HepG2 (cell line): ENCODE data around the gene SIK3. TPM values are rescaled to one million over a fixed set of nuclear protein-coding genes. Genes with fewer than 3 reads are reported as not detected.

Source experiments
- DZIP1 ChIP-seq: sonication (generic); formaldehyde crosslinking; IDR thresholded peaks from 2 replicates; pipeline ENCODE4 v1.5.0; 2020; ENCODE audit warnings: mild to moderate bottlenecking, missing genetic modification reagents
- ESRRA ChIP-seq: sonication (generic); formaldehyde crosslinking; IDR thresholded peaks from 2 replicates; pipeline ENCODE4 v1.5.1; 2020; ENCODE audit warnings: mild to moderate bottlenecking, low read depth, missing genetic modification reagents
- MYC ChIP-seq: sonication (generic); formaldehyde crosslinking; IDR thresholded peaks from 2 replicates; pipeline ENCODE4 v1.9.0; 2021; ENCODE audit warnings: missing genetic modification reagents, borderline replicate concordance
- NKX3-1 ChIP-seq: sonication (generic); formaldehyde crosslinking; IDR thresholded peaks from 2 replicates; pipeline ENCODE4 v1.5.0; 2020; ENCODE audit warnings: missing genetic modification reagents
- SMARCC2 ChIP-seq: fragments of 450-650 bp; IDR thresholded peaks from 2 replicates; pipeline ENCODE4 v1.6.1; 2017; ENCODE audit warnings: antibody characterized with exemption, mild to moderate bottlenecking
- TFAP4 ChIP-seq: sonication (generic); IDR thresholded peaks from 2 replicates; pipeline ENCODE4 v1.6.1; 2016; ENCODE audit warnings: low read depth, borderline replicate concordance
- ZBTB20 ChIP-seq: sonication (generic); formaldehyde crosslinking; IDR thresholded peaks from 2 replicates; pipeline ENCODE4 v1.8.1; 2023; ENCODE audit warnings: missing genetic modification reagents, low read depth, mild to moderate bottlenecking, borderline replicate concordance
- ZNF256 ChIP-seq: sonication (generic); formaldehyde crosslinking; conservative IDR thresholded peaks from 2 replicates; pipeline ENCODE4 v1.4.0; 2020; ENCODE audit warnings: missing genetic modification reagents
- ZNF549 ChIP-seq: sonication (generic); formaldehyde crosslinking; IDR thresholded peaks from 2 replicates; pipeline ENCODE4 v1.5.0; 2020; ENCODE audit warnings: missing genetic modification reagents
- ZNF775 ChIP-seq: sonication (generic); formaldehyde crosslinking; IDR thresholded peaks from 2 replicates; pipeline ENCODE4 v1.4.0; 2020; ENCODE audit warnings: missing genetic modification reagents, mild to moderate bottlenecking, moderate library complexity, borderline replicate concordance
- ZNF784 ChIP-seq: sonication (generic); formaldehyde crosslinking; IDR thresholded peaks from 2 replicates; pipeline ENCODE4 v1.5.1; 2020; ENCODE audit warnings: missing genetic modification reagents, mild to moderate bottlenecking, borderline replicate concordance
- ZNF800 ChIP-seq: sonication (generic); formaldehyde crosslinking; IDR thresholded peaks from 2 replicates; pipeline ENCODE4 v1.4.0; 2020; ENCODE audit warnings: missing genetic modification reagents
- polyA plus RNA-seq, 8 experiments: library from polyadenylated mRNA; depleted of rRNA in 3 of 8; stranded (reverse) in 7 of 8; unstranded in 1 of 8; fragments of >200 nt; fragmentation: Illumina TruSeq in 4 of 8; extraction: Trizol in 4 of 8; gene quantifications; 2 replicates each; pipeline versions ENCODE4 v1.2.1 to v1.2.3, GENCODE V29; 2011 to 2016; ENCODE audit warnings: low read depth in 4 of 8, missing spikeins in 1 of 8, mixed read lengths in 1 of 8; ENCODE audit not compliant: insufficient read depth in 1 of 8
- total RNA-seq, 5 experiments: library from RNA; depleted of rRNA; stranded (reverse); fragments of >200 nt; fragmentation: Illumina TruSeq; extraction: Trizol; gene quantifications; 2 replicates each; pipeline ENCODE4 v1.2.3, GENCODE V29; 2016; ENCODE audit warnings: low read depth in 1 of 5
- TF ChIP-seq, protein P1 (sequence below): IDR thresholded peaks from 2 replicates; pipeline ENCODE4 v1.6.1; 2016; ENCODE audit warnings: missing biosample characterization, missing genetic modification reagents, low read depth
- TF ChIP-seq, protein P2 (sequence below): sonication (generic); formaldehyde crosslinking; IDR thresholded peaks from 2 replicates; pipeline ENCODE4 v1.4.0; 2020; ENCODE audit warnings: missing genetic modification reagents, borderline replicate concordance
- TF ChIP-seq, protein P3 (sequence below): sonication (generic); formaldehyde crosslinking; IDR thresholded peaks from 2 replicates; pipeline ENCODE4 v1.4.0; 2020; ENCODE audit warnings: mild to moderate bottlenecking, missing genetic modification reagents, borderline replicate concordance

SIK3 gene
- total and polyA plus RNA-seq, 2 of the 13 experiments (the other 11 are each of a cell fraction or from before 2014, with no cell fraction given), result 5.7 to 9.8 TPM

- TF ChIP-seq DZIP1 (CRISPR knock-in tag), result no peak
- peak; percentile 65; the same call in 1 of the 2 replicates for TF ChIP-seq NKX3-1 (CRISPR knock-in tag)
- TF ChIP-seq, protein P1, sequence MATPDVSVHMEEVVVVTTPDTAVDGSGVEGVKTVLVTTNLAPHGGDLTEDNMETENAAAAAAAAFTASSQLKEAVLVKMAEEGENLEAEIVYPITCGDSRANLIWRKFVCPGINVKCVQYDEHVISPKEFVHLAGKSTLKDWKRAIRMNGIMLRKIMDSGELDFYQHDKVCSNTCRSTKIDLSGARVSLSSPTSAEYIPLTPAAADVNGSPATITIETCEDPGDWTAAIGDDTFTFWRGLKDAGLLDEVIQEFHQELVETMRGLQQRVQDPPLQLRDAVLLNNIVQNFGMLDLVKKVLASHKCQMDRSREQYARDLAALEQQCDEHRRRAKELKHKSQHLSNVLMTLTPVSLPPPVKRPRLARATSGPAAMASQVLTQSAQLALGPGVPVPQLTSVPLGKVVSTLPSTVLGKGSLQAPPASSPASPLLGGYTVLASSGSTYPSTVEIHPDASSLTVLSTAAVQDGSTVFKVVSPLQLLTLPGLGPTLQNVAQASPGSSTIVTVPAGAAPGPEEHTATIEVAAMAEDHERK, result peak; percentile 34; the same call in 1 of the 2 replicates
- 0 out of 2 replicates have a peak, but pooled peaks have one; percentile 21 for TF ChIP-seq ZNF775 (CRISPR knock-in tag)
- no peak for TF ChIP-seq ZNF784
- no peak for TF ChIP-seq SMARCC2
- TF ChIP-seq, protein P2, sequence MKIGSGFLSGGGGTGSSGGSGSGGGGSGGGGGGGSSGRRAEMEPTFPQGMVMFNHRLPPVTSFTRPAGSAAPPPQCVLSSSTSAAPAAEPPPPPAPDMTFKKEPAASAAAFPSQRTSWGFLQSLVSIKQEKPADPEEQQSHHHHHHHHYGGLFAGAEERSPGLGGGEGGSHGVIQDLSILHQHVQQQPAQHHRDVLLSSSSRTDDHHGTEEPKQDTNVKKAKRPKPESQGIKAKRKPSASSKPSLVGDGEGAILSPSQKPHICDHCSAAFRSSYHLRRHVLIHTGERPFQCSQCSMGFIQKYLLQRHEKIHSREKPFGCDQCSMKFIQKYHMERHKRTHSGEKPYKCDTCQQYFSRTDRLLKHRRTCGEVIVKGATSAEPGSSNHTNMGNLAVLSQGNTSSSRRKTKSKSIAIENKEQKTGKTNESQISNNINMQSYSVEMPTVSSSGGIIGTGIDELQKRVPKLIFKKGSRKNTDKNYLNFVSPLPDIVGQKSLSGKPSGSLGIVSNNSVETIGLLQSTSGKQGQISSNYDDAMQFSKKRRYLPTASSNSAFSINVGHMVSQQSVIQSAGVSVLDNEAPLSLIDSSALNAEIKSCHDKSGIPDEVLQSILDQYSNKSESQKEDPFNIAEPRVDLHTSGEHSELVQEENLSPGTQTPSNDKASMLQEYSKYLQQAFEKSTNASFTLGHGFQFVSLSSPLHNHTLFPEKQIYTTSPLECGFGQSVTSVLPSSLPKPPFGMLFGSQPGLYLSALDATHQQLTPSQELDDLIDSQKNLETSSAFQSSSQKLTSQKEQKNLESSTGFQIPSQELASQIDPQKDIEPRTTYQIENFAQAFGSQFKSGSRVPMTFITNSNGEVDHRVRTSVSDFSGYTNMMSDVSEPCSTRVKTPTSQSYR (CRISPR knock-in tag), result peak; percentile 94; the same call in 1 of the 2 replicates
- peak; percentile 44; the same call in 1 of the 2 replicates for TF ChIP-seq ESRRA (CRISPR knock-in tag)
- TF ChIP-seq ZNF549 (CRISPR knock-in tag), result no peak
- no peak; the same call in 1 of the 2 replicates for TF ChIP-seq ZNF256 (CRISPR knock-in tag)
- TF ChIP-seq, protein P3, sequence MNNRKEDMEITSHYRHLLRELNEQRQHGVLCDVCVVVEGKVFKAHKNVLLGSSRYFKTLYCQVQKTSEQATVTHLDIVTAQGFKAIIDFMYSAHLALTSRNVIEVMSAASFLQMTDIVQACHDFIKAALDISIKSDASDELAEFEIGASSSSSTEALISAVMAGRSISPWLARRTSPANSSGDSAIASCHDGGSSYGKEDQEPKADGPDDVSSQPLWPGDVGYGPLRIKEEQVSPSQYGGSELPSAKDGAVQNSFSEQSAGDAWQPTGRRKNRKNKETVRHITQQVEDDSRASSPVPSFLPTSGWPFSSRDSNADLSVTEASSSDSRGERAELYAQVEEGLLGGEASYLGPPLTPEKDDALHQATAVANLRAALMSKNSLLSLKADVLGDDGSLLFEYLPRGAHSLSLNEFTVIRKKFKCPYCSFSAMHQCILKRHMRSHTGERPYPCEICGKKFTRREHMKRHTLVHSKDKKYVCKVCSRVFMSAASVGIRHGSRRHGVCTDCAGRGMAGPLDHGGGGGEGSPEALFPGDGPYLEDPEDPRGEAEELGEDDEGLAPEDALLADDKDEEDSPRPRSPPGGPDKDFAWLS (CRISPR knock-in tag), result no peak; the same call in 1 of the 2 replicates
- peak; percentile 79; the same call in 1 of the 2 replicates for TF ChIP-seq ZBTB20
- TF ChIP-seq ZNF800, result peak; percentile 86
- TF ChIP-seq MYC (CRISPR knock-in tag), result peak; percentile 96
- TF ChIP-seq TFAP4, result peak; percentile 57; the same call in 1 of the 2 replicates
Observed at GRCh38 chr11:117143871-117144476, 45.7 kb upstream of the SIK3 start, which contains the start of gene PAFAH1B2 (continued).
